ENCODE results near the gene TMEM248. TPM values are rescaled to one million over a fixed set of nuclear protein-coding genes. Genes with fewer than 3 reads are reported as not detected.

The TMEM248 gene
- total and polyA plus RNA-seq, 2 donors (not counting 1 experiment from before 2014, with no cell fraction given) = 114 to 131 TPM

- Mint-ChIP-seq H3K27ac (no peak overlapping the region), H3K27me3 (no peaks in the 10 kb centered on the region), H3K4me1 (peaks cover 38% of the 10 kb centered on the region), H3K4me3 (peak overlapping the region; percentile 16), H3K9me3 (ENCODE audit: insufficient read depth) (peaks cover 4% of the 10 kb centered on the region)
- ChIA-PET POLR2A (no interaction called here), CTCF (interaction anchor here (0.6 kb wide), 2 partner anchors 66 to 264 kb away, joined by 3 read pairs; no protein-coding TSS in a partner anchor)
- peaks cover 12 to 26% of the 10 kb centered on the region in 2 experiments for H3K36me3 ChIP-seq (replicated peaks in 1 of 2; ENCODE audit: control extremely low read depth in 1 of 2, control insufficient read depth in 1 of 2, extremely low read depth in 1 of 2, insufficient read depth in 2 of 2, low read length in 1 of 2)
- H3K9ac ChIP-seq (ENCODE audit: low read length) = no peak overlapping the region
- intact Hi-C loops (cut with micrococcal nuclease) = no loop called here
- no peak overlapping the region for H3K27ac ChIP-seq (ENCODE audit: low read length in 2 of 2)
- H3K4me2 ChIP-seq (replicated peaks; ENCODE audit: low read depth, low read length, poor library complexity, severe bottlenecking) = no peak overlapping the region
- no peaks in the 10 kb centered on the region for H3K27me3 ChIP-seq (replicated peaks in 1 of 4; ENCODE audit: control extremely low read depth in 1 of 4, control insufficient read depth in 3 of 4, insufficient read depth in 4 of 4, low read length in 3 of 4)
- WGBS (ENCODE audit: insufficient coverage) = 100% methylated on average over 3 of the region's 4 CpGs
- peaks cover 98% of the 10 kb centered on the region for H3K79me2 ChIP-seq (ENCODE audit: control insufficient read depth, insufficient read depth, low read length)
- no peak overlapping the region for H3K4me3 ChIP-seq (ENCODE audit: control extremely low read depth in 1 of 5, extremely low read depth in 1 of 5, insufficient read depth in 1 of 5, low read depth in 2 of 5, low read length in 4 of 5)
- DNase-seq (no peak), ATAC-seq (ENCODE audit: low read depth) (no peak)
- H3K9me3 ChIP-seq (ENCODE audit: control extremely low read depth in 1 of 3, control insufficient read depth in 2 of 3, insufficient read depth in 1 of 3, low read length in 2 of 3) = no peaks in the 10 kb centered on the region
- H2AFZ ChIP-seq (ENCODE audit: insufficient read depth, low read depth, low read length, poor library complexity, severe bottlenecking) = no peak overlapping the region
- peaks cover 78% of the 10 kb centered on the region for H4K20me1 ChIP-seq (ENCODE audit: control insufficient read depth, insufficient read depth, low read length, poor library complexity, severe bottlenecking)
- TF ChIP-seq EZH2 (IDR thresholded peaks at IDR 0.05; ENCODE audit: borderline replicate concordance, insufficient read depth, low read depth, low read length, poor library complexity, severe bottlenecking) (no peak), CTCF (IDR thresholded peaks at IDR 0.05) (no peak)
- H3K4me1 ChIP-seq (ENCODE audit: control insufficient read depth in 2 of 2, insufficient read depth in 2 of 2, low read length in 2 of 2) = peaks cover 0 to 3% of the 10 kb centered on the region in 2 donors
These were observed 16.9 kb downstream of the TMEM248 start for GRCh38 chr7:66937940-66938339.

- H4K20me1 ChIP-seq (ENCODE audit: control insufficient read depth, insufficient read depth, low read length, poor library complexity, severe bottlenecking) = peaks cover 83% of the 10 kb centered on the region
- no peaks in the 10 kb centered on the region for H3K9me3 ChIP-seq (ENCODE audit: control extremely low read depth in 1 of 3, control insufficient read depth in 2 of 3, insufficient read depth in 1 of 3, low read length in 2 of 3)
- peaks cover 4% of the 10 kb centered on the region for H3K9me3 Mint-ChIP-seq (ENCODE audit: insufficient read depth)
- ChIA-PET POLR2A (no interaction called here), CTCF (no interaction called here)
- H3K36me3 ChIP-seq (replicated peaks in 1 of 2; ENCODE audit: control extremely low read depth in 1 of 2, control insufficient read depth in 1 of 2, extremely low read depth in 1 of 2, insufficient read depth in 2 of 2, low read length in 1 of 2) = peaks cover 15 to 30% of the 10 kb centered on the region in 2 experiments
- no peak overlapping the region for H2AFZ ChIP-seq (ENCODE audit: insufficient read depth, low read depth, low read length, poor library complexity, severe bottlenecking)
- peaks cover 97% of the 10 kb centered on the region for H3K79me2 ChIP-seq (ENCODE audit: control insufficient read depth, insufficient read depth, low read length)
- no peak for DNase-seq
- peak overlapping the region in 1 of 2 donors; percentile 23 for H3K27ac ChIP-seq (ENCODE audit: low read length in 2 of 2)
- H3K4me2 ChIP-seq (replicated peaks; ENCODE audit: low read depth, low read length, poor library complexity, severe bottlenecking) = no peak overlapping the region
- H3K9ac ChIP-seq (ENCODE audit: low read length) = no peak overlapping the region
- H3K27ac Mint-ChIP-seq = no peak overlapping the region
- ATAC-seq (ENCODE audit: low read depth) = no peak
- WGBS (ENCODE audit: insufficient coverage) = 100% methylated on average over 3 of the region's 4 CpGs
- peaks cover 30% of the 10 kb centered on the region for H3K4me1 Mint-ChIP-seq
- intact Hi-C loops (cut with micrococcal nuclease) = no loop called here
- no peaks in the 10 kb centered on the region for H3K27me3 ChIP-seq (replicated peaks in 1 of 4; ENCODE audit: control extremely low read depth in 1 of 4, control insufficient read depth in 3 of 4, insufficient read depth in 4 of 4, low read length in 3 of 4)
- H3K4me3 Mint-ChIP-seq = no peak overlapping the region
- H3K4me1 ChIP-seq (ENCODE audit: control insufficient read depth in 2 of 2, insufficient read depth in 2 of 2, low read length in 2 of 2) = no peaks in the 10 kb centered on the region
- TF ChIP-seq CTCF (IDR thresholded peaks at IDR 0.05) = no peak
- no peak for TF ChIP-seq EZH2 (IDR thresholded peaks at IDR 0.05; ENCODE audit: borderline replicate concordance, insufficient read depth, low read depth, low read length, poor library complexity, severe bottlenecking)
- H3K4me3 ChIP-seq (ENCODE audit: control extremely low read depth in 1 of 5, extremely low read depth in 1 of 5, insufficient read depth in 1 of 5, low read depth in 2 of 5, low read length in 4 of 5) = no peak overlapping the region
- H3K27me3 Mint-ChIP-seq = no peaks in the 10 kb centered on the region
These were observed 18.3 kb downstream of the TMEM248 start for GRCh38 chr7:66939325-66939724.

All from B cell (primary cell).